Peyer's patch (tissue), 4 donors: Measurements from ENCODE around the gene TMEM235.

Experiments
- POLR2A ChIP-seq, 2 donors: fragments of 450-650 bp; IDR thresholded peaks; one replicate each; pipeline ENCODE4 v1.5.1; 2017; ENCODE audit warnings: antibody characterized with exemption in 2 of 2, mild to moderate bottlenecking in 2 of 2, moderate library complexity in 2 of 2
- TF ChIP-seq, protein P1 (sequence below), 6 experiments: fragments of 450-650 bp in 4 of 6; fragments of 200-600 bp in 2 of 6; sonication (generic) in 1 of 6; IDR thresholded peaks; one replicate each; pipeline ENCODE4 v1.5.1; 2017 to 2019; ENCODE audit warnings: antibody characterized with exemption in 6 of 6, mild to moderate bottlenecking in 3 of 6, moderate library complexity in 1 of 6

DNA sequence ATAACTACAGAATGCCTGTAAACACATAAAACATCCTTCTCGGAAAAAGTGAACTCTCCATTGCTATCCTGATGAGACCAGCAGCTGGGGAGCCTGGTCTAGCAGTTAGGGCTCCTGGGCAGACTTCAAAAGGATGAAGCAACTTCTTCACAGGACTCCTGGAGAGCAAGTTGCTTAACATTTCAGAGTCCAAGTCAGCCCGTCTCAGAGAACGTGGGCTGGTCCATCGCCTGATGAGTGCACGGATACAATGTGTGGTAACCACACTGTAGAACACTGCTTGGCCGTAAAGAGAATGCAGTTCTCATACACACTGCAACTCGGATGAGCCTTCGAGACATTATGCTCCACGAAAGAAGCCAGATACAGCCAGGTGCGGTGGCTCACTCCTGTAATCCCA lies 52.7 kb downstream of the TMEM235 start:
- TF ChIP-seq, protein P1, sequence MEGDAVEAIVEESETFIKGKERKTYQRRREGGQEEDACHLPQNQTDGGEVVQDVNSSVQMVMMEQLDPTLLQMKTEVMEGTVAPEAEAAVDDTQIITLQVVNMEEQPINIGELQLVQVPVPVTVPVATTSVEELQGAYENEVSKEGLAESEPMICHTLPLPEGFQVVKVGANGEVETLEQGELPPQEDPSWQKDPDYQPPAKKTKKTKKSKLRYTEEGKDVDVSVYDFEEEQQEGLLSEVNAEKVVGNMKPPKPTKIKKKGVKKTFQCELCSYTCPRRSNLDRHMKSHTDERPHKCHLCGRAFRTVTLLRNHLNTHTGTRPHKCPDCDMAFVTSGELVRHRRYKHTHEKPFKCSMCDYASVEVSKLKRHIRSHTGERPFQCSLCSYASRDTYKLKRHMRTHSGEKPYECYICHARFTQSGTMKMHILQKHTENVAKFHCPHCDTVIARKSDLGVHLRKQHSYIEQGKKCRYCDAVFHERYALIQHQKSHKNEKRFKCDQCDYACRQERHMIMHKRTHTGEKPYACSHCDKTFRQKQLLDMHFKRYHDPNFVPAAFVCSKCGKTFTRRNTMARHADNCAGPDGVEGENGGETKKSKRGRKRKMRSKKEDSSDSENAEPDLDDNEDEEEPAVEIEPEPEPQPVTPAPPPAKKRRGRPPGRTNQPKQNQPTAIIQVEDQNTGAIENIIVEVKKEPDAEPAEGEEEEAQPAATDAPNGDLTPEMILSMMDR (IDR thresholded peaks at IDR 0.05) = no peak
- no peak for TF ChIP-seq POLR2A (IDR thresholded peaks at IDR 0.05)
